ENCODE measurements around the gene INVS.

GRCh38 chr9:100346836-100347235 lies 247.8 kb downstream of the INVS start:
- TF ChIP-seq CTCF (IDR thresholded peaks at IDR 0.05), result no peak
- TF ChIP-seq POLR2A (IDR thresholded peaks at IDR 0.05; ENCODE audit: low read depth), result no peak
